RWPE1 (cell line): ENCODE data around the gene NCF2.

Experiments
- CTCF ChIA-PET: fragments of 350-600 bp; sonication (Branson Sonifier 250); formaldehyde crosslinking; extraction: SDS; loops from one replicate; lab custom pipeline; 2021; lab: Yijun Ruan, JAX
- POLR2A ChIA-PET: fragments of 400-600 bp; formaldehyde crosslinking; extraction: SDS; loops from one replicate; lab custom pipeline; 2020; ENCODE audit warnings: antibody characterized with exemption; ENCODE audit not compliant: low non-redundant PET; lab: Yijun Ruan, JAX
- DNase-seq: peaks from one replicate; pipeline ENCODE4 v3.0.0; 2012; ENCODE audit warnings: low spot score
- H3K27ac ChIP-seq: fragments of 450-650 bp; 2 replicates; pipeline ENCODE4 v1.5.1; 2017
- CTCF ChIP-seq: fragments of 450-650 bp; conservative IDR thresholded peaks from 2 replicates; pipeline ENCODE4 v1.5.1; 2017; ENCODE audit warnings: low read depth, mild to moderate bottlenecking

Gene NCF2

GRCh38 chr1:183590244-183591191 is at the start of gene NCF2:
Gene NCF2 (minus strand): TSS chr1:183590459. CDS start chr1:183590329, 130 bp downstream.
- POLR2A ChIA-PET = no interaction called here
- CTCF ChIA-PET = interaction anchor here (0.6 to 1.1 kb wide), 2 partner anchors 11 to 667 kb away, joined by 3 read pairs; no protein-coding TSS in a partner anchor
- DNase-seq = peak; percentile 26
- no peak within 1 kb of the TSS for H3K27ac ChIP-seq
- no peak for TF ChIP-seq CTCF

GRCh38 chr1:183638649-183639387 is 48.6 kb upstream of the NCF2 start:
- CTCF ChIA-PET = no interaction called here
- H3K27ac ChIP-seq = no peak overlapping the region
- no peak for DNase-seq
- POLR2A ChIA-PET = no interaction called here
- TF ChIP-seq CTCF = no peak

GRCh38 chr1:183636783-183637182 is 46.5 kb upstream of the NCF2 start:
- no peak for DNase-seq
- no peak for TF ChIP-seq CTCF
- POLR2A ChIA-PET = no interaction called here
- H3K27ac ChIP-seq = no peak overlapping the region
- CTCF ChIA-PET = no interaction called here

- CTCF ChIA-PET = no interaction called here
- no peak for DNase-seq
- H3K27ac ChIP-seq = peak overlapping the region; percentile 94
- no peak for TF ChIP-seq CTCF
- POLR2A ChIA-PET = no interaction called here
These were observed 46.0 kb upstream of the NCF2 start for GRCh38 chr1:183636334-183636682.

GRCh38 chr1:183635606-183636333 is 45.5 kb upstream of the NCF2 start, which contains the start of gene ARPC5:
Gene ARPC5 (minus strand): TSS chr1:183635783. CDS start chr1:183635659, 124 bp downstream.
- CTCF ChIA-PET = interaction anchor here (0.6 to 0.7 kb wide), 2 partner anchors 11 to 170 kb away, joined by 3 read pairs; no protein-coding TSS in a partner anchor
- H3K27ac ChIP-seq = peak within 1 kb of the TSS; percentile 94
- no peak for TF ChIP-seq CTCF
- POLR2A ChIA-PET = no interaction called here
- DNase-seq = peak; percentile 95

GRCh38 chr1:183635099-183635605 is 44.9 kb upstream of the NCF2 start:
- no peak for TF ChIP-seq CTCF
- peak overlapping the region; percentile 94 for H3K27ac ChIP-seq
- CTCF ChIA-PET = interaction anchor here (0.6 to 1.3 kb wide), 3 partner anchors 12 to 280 kb away, joined by 3 to 6 read pairs (median 3); no protein-coding TSS in a partner anchor
- DNase-seq = no peak
- POLR2A ChIA-PET = no interaction called here
